Measurements from ENCODE around the gene GSTM5.

- TF ChIP-seq POLR2A (IDR thresholded peaks at IDR 0.05; ENCODE audit: extremely low read depth, insufficient read length): no peak
- TF ChIP-seq CTCF (IDR thresholded peaks at IDR 0.05; ENCODE audit: low read depth, low read length): no peak
- no peak for TF ChIP-seq MAX (IDR thresholded peaks at IDR 0.05; ENCODE audit: low read depth, low read length)
- TF ChIP-seq MYC (IDR thresholded peaks at IDR 0.05; ENCODE audit: low read depth, low read length): no peak
These were observed 15.0 kb upstream of the GSTM5 start for GRCh38 chr1:109697066-109697465.
